A549 treated with CORT108297 at 1 μM for 4 hours (cell line): ENCODE measurements around the gene TMEM271. TPM values are rescaled to one million over a fixed set of nuclear protein-coding genes. Genes with fewer than 3 reads are reported as not detected.

Experiments used
- total RNA-seq: library from RNA; stranded (reverse); fragments of 200-300 nt; extraction: Qiagen RNA extraction; gene quantifications from 5 replicates; pipeline ENCODE4 v1.2.3, GENCODE V29; 2022

TMEM271 gene
- total RNA-seq, result not detected in 5 replicates

GRCh38 chr4:576245-576821, at the start of gene TMEM271:
TSS of gene TMEM271 (minus strand) at chr4:576295. CDS start at chr4:576062, 233 bp downstream.

GRCh38 chr4:624705-625590, 48.9 kb upstream of the TMEM271 start, which contains the start of gene PDE6B:
TSS of gene PDE6B (plus strand) at chr4:625573. CDS start at chr4:625627, 54 bp downstream.

Other genes starting within 250 kb of the TMEM271 start
- gene ZNF141, start 238.5 kb downstream of the TMEM271 start, total RNA-seq, result 2.0 to 2.9 TPM (median 2.7 TPM) in 5 replicates
- gene ZNF721, start 77.1 kb downstream of the TMEM271 start, total RNA-seq, result 12.7 to 20.2 TPM (median 13.9 TPM) in 5 replicates
- gene PIGG, start 77.1 kb downstream of the TMEM271 start, total RNA-seq, result 19.6 to 28.1 TPM (median 26.5 TPM) in 5 replicates
- gene PDE6B, start 49.3 kb upstream of the TMEM271 start, total RNA-seq, result 0.04 TPM in 1 of 5 replicates, not detected in the others
- gene ATP5ME, start 98.0 kb upstream of the TMEM271 start, total RNA-seq, result 347 to 455 TPM (median 395 TPM) in 5 replicates
- 8.0 to 14.8 TPM (median 12.6 TPM) in 5 replicates for gene MYL5, start 98.2 kb upstream of the TMEM271 start, total RNA-seq
- 0.09 to 0.28 TPM (median 0.16 TPM) in 5 replicates for gene SLC49A3, start 112.9 kb upstream of the TMEM271 start, total RNA-seq
- 15.4 to 22.5 TPM (median 19.0 TPM) in 5 replicates for gene PCGF3, start 129.5 kb upstream of the TMEM271 start, total RNA-seq
- gene CPLX1, start 249.8 kb upstream of the TMEM271 start, total RNA-seq, result 0.38 to 0.86 TPM (median 0.60 TPM) in 5 replicates